ENCODE data around the gene LIN37. TPM values are rescaled to one million over a fixed set of nuclear protein-coding genes. Genes with fewer than 3 reads are reported as not detected.

Gene LIN37
- total and polyA plus RNA-seq, 4 donors: 4.4 to 16.2 (median 13.8) TPM

DNA sequence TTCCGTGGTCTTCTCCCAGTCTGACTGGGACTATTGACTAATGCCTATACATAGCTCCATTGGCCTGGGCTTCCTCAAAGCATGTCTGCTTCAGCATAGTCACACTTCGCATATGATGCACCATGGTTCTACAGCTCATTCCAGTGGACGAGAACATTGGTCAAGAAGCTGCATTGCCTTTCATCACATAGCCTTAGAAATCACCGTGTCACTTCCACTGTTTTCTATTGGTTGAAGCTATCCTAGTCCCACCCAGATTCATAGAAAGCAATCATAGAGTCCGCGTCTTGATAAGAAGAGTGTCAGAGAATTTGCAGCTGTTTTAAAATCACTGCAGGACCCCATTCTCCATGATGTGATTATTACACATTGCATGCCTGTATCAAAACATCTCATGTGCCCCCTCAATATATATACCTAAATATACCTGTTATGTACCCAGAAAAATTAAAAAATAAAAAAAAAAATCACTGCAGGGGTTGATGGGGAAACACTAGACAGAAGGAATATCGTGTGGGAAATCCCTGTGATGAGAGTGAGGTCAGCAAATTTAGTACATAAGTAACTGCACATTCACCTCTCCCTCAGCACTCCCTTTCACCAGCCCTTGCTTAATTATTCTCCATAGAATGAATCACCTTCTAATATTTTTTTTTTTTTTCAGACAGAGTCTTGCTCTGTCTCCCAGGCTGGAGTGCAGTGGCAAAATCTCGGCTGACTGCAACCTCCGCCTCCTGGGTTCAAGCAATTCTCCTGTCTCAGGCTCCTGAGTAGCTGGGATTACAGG lies 24.8 kb downstream of the LIN37 start:
- no peak overlapping the region for H3K9ac ChIP-seq (ENCODE audit: insufficient read depth in 1 of 2, low read length in 2 of 2)
- no peak overlapping the region for H3K27ac ChIP-seq (ENCODE audit: low read depth in 1 of 2, low read length in 1 of 2)
- ATAC-seq (ENCODE audit: insufficient read depth, low FRiP score): no peak
- 58 to 67% methylated on average over 9 of the region's 9 CpGs for WGBS, 2 donors
- DNase-seq: peak in 2 of 3 donors; percentile 65 to 73
- H3K27me3 ChIP-seq (ENCODE audit: control insufficient read depth in 3 of 3, insufficient read depth in 3 of 3, low read length in 2 of 3): no peaks in the 10 kb centered on the region
- peaks cover 0 to 20% (median 6%) of the 10 kb centered on the region in 5 donors for H3K4me1 ChIP-seq (ENCODE audit: control insufficient read depth in 5 of 5, insufficient read depth in 5 of 5, low read length in 5 of 5)
- no peaks in the 10 kb centered on the region for H3K9me3 ChIP-seq (ENCODE audit: control insufficient read depth in 4 of 4, insufficient read depth in 3 of 4, low read length in 3 of 4)
- H3K36me3 ChIP-seq (ENCODE audit: control insufficient read depth in 4 of 4, insufficient read depth in 4 of 4, low read length in 4 of 4): peaks cover 0 to 8% (median 3%) of the 10 kb centered on the region in 4 donors
- no peak overlapping the region for H3K4me3 ChIP-seq
- TF ChIP-seq, protein P1, sequence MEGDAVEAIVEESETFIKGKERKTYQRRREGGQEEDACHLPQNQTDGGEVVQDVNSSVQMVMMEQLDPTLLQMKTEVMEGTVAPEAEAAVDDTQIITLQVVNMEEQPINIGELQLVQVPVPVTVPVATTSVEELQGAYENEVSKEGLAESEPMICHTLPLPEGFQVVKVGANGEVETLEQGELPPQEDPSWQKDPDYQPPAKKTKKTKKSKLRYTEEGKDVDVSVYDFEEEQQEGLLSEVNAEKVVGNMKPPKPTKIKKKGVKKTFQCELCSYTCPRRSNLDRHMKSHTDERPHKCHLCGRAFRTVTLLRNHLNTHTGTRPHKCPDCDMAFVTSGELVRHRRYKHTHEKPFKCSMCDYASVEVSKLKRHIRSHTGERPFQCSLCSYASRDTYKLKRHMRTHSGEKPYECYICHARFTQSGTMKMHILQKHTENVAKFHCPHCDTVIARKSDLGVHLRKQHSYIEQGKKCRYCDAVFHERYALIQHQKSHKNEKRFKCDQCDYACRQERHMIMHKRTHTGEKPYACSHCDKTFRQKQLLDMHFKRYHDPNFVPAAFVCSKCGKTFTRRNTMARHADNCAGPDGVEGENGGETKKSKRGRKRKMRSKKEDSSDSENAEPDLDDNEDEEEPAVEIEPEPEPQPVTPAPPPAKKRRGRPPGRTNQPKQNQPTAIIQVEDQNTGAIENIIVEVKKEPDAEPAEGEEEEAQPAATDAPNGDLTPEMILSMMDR (IDR thresholded peaks at IDR 0.05; ENCODE audit: control extremely low read depth, extremely low read depth): no peak

DNA sequence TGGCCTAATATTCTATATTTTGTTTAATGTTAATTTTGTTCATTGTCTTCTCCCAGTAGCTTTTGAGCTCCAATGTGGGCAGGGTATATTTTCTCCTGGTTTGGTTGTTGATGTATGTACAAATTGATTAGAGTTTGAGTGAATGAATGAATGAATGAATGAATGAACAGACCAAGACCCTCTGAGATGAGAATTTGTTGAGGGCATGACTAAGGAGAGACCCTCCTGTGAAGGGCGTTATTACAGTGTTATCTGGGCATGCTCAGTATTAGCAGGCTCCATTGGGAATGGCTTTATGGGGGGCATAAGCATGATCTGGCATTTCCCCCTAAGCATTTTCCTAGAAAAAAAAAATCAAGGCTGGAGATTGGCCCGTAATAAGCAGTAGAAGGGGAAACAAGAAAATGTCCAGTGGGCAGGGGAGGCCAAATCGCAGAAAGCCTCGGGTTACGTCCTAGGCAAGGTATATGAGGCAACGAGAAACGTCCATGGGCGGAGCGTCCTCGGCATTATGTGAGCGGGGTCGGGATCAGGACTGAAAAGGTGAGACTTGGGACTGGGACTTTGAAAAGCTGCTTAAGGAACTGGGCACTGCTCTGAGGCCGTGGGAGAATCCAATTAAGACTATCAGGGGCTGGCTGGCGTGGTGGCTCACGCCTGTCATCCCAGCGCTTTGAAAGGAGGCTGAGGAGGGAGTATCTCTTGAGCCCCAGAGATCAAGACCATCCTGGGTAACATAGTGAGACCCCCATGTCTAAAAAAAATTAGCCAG lies 26.1 kb downstream of the LIN37 start:
- H3K9ac ChIP-seq (ENCODE audit: insufficient read depth in 1 of 2, low read length in 2 of 2): no peak overlapping the region
- peaks cover 0 to 12% (median 3%) of the 10 kb centered on the region in 4 donors for H3K36me3 ChIP-seq (ENCODE audit: control insufficient read depth in 4 of 4, insufficient read depth in 4 of 4, low read length in 4 of 4)
- H3K27ac ChIP-seq (ENCODE audit: low read depth in 1 of 2, low read length in 1 of 2): no peak overlapping the region
- no peaks in the 10 kb centered on the region for H3K9me3 ChIP-seq (ENCODE audit: control insufficient read depth in 4 of 4, insufficient read depth in 3 of 4, low read length in 3 of 4)
- TF ChIP-seq, protein P1 (IDR thresholded peaks at IDR 0.05; ENCODE audit: control extremely low read depth, extremely low read depth): no peak
- peaks cover 0 to 20% (median 6%) of the 10 kb centered on the region in 5 donors for H3K4me1 ChIP-seq (ENCODE audit: control insufficient read depth in 5 of 5, insufficient read depth in 5 of 5, low read length in 5 of 5)
- no peaks in the 10 kb centered on the region for H3K27me3 ChIP-seq (ENCODE audit: control insufficient read depth in 3 of 3, insufficient read depth in 3 of 3, low read length in 2 of 3)
- no peak for DNase-seq
- ATAC-seq (ENCODE audit: insufficient read depth, low FRiP score): no peak
- whole genome bisulfite sequencing, 2 donors: 43 to 58% methylated on average over 16 of the region's 16 CpGs
- H3K4me3 ChIP-seq: no peak overlapping the region

DNA sequence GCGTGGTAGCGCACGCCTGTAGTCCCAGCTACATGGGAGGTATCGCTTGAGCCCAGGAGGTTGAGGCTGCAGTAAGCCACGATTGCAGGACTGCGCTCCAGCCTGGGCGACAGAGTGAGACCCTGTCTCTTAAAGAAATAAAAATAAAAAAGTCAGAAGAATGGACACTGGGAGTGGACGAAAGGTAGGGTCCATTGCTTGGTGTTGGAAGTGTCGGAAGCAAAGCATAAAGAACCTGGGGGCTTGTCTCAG lies 26.6 kb downstream of the LIN37 start:
- Histone ChIP-seq H3K9ac (ENCODE audit: insufficient read depth in 1 of 2, low read length in 2 of 2) (no peak overlapping the region), H3K4me3 (no peak overlapping the region)
- 24 to 39% methylated on average over 9 of the region's 9 CpGs for WGBS, 2 donors

More for the DNA sequence above, 26.6 kb downstream of the LIN37 start:
- H3K27ac ChIP-seq (ENCODE audit: low read depth in 1 of 2, low read length in 1 of 2): no peak overlapping the region
- ATAC-seq (ENCODE audit: insufficient read depth, low FRiP score): no peak
- no peak for DNase-seq
- H3K4me1 ChIP-seq (ENCODE audit: control insufficient read depth in 5 of 5, insufficient read depth in 5 of 5, low read length in 5 of 5): peaks cover 0 to 20% (median 6%) of the 10 kb centered on the region in 5 donors
- H3K36me3 ChIP-seq (ENCODE audit: control insufficient read depth in 4 of 4, insufficient read depth in 4 of 4, low read length in 4 of 4): peaks cover 0 to 12% (median 3%) of the 10 kb centered on the region in 4 donors
- H3K9me3 ChIP-seq (ENCODE audit: control insufficient read depth in 4 of 4, insufficient read depth in 3 of 4, low read length in 3 of 4): no peaks in the 10 kb centered on the region
- no peaks in the 10 kb centered on the region for H3K27me3 ChIP-seq (ENCODE audit: control insufficient read depth in 3 of 3, insufficient read depth in 3 of 3, low read length in 2 of 3)
- TF ChIP-seq, protein P1 (IDR thresholded peaks at IDR 0.05; ENCODE audit: control extremely low read depth, extremely low read depth): no peak

All from lung (tissue), 12 donors.